H1 (cell line): ENCODE measurements around the gene CAST. TPM values are rescaled to one million over a fixed set of nuclear protein-coding genes. Genes with fewer than 3 reads are reported as not detected.

Experiments used
- CTCF ChIA-PET: fragments of 300-600 bp; sonication (Branson Sonifier 250); formaldehyde crosslinking; loops from one replicate; lab custom pipeline; 2021; ENCODE audit not compliant: partially characterized antibody; lab: Charles Lee
- POLR2A ChIA-PET: fragments of 300-600 bp; sonication (Branson Sonifier 250); formaldehyde crosslinking; loops from one replicate; lab custom pipeline; 2021; ENCODE audit warnings: inconsistent platforms; ENCODE audit not compliant: partially characterized antibody; lab: Charles Lee
- DNase-seq, 2 experiments: peaks; one replicate each; pipeline versions ENCODE4 v3.0.0 to v3.0.0-alpha.2; 2010 to 2022; ENCODE audit warnings: low spot score in 2 of 2, low read depth in 1 of 2, mixed read lengths in 1 of 2
- FAIRE-seq: peaks from 2 replicates; lab custom pipeline; 2011; peaks lifted over from hg19 to GRCh38; lab: Jason Lieb, UNC
- H2AFZ ChIP-seq: 2 replicates; pipeline ENCODE4 v1.8.1; 2012; ENCODE audit warnings: low read length, inconsistent platforms
- H2AK5ac ChIP-seq: 2 replicates; pipeline ENCODE4 v1.6.1; 2013; ENCODE audit warnings: low read depth, low read length
- H2BK120ac ChIP-seq: replicated peaks from 2 replicates; pipeline ENCODE3; 2013; ENCODE audit warnings: low read depth, low read length, inconsistent platforms
- H2BK12ac ChIP-seq: 2 replicates; pipeline ENCODE4 v1.6.1; 2013; ENCODE audit warnings: low read depth, low read length
- H2BK15ac ChIP-seq: 2 replicates; pipeline ENCODE4 v1.6.1; 2013; ENCODE audit warnings: low read length
- H2BK20ac ChIP-seq: 2 replicates; pipeline ENCODE4 v1.6.1; 2013; ENCODE audit warnings: low read length
- H2BK5ac ChIP-seq: 2 replicates; pipeline ENCODE4 v1.6.1; 2013; ENCODE audit warnings: low read depth, low read length
- H3K14ac ChIP-seq: 2 replicates; pipeline ENCODE4 v1.6.1; 2013; ENCODE audit warnings: inconsistent platforms; ENCODE audit not compliant: insufficient read length
- H3K18ac ChIP-seq: 2 replicates; pipeline ENCODE4 v1.6.1; 2013; ENCODE audit warnings: low read length; ENCODE audit errors: extremely low read depth
- H3K23ac ChIP-seq: 2 replicates; pipeline ENCODE4 v1.6.1; 2013; ENCODE audit warnings: inconsistent platforms; ENCODE audit not compliant: insufficient read length
- H3K23me2 ChIP-seq: 2 replicates; pipeline ENCODE4 v1.6.1; 2013; ENCODE audit warnings: low read depth, low read length
- H3K27ac ChIP-seq: 2 replicates; pipeline ENCODE4 v1.6.1; 2011; ENCODE audit warnings: low read depth, low read length, inconsistent platforms
- H3K27me3 ChIP-seq, 4 experiments: replicated peaks in 1 of 4; 1 replicate in 1 of 4; 2 replicates in 3 of 4; pipeline versions ENCODE4 v1.6.1 to v1.8.1; 2011 to 2013; ENCODE audit warnings: low read length in 3 of 4, mild to moderate bottlenecking in 3 of 4, inconsistent platforms in 2 of 4, mixed read lengths in 2 of 4, moderate library complexity in 1 of 4; ENCODE audit not compliant: control insufficient read depth in 3 of 4, insufficient read depth in 3 of 4; ENCODE audit errors: extremely low read depth in 1 of 4
- H3K36me3 ChIP-seq, 4 experiments: 2 replicates each; pipeline versions ENCODE4 v1.6.1 to v1.8.1; 2011 to 2013; ENCODE audit warnings: mild to moderate bottlenecking in 4 of 4, low read length in 3 of 4, moderate library complexity in 2 of 4, control low read depth in 1 of 4, inconsistent platforms in 1 of 4; ENCODE audit not compliant: insufficient read depth in 4 of 4, control insufficient read depth in 2 of 4
- H3K4ac ChIP-seq: replicated peaks from 2 replicates; pipeline ENCODE3; 2013; ENCODE audit warnings: low read length, low read depth, mixed read lengths, inconsistent platforms; ENCODE audit not compliant: insufficient read length
- H3K4me1 ChIP-seq, 4 experiments: replicated peaks in 1 of 4; 1 replicate in 1 of 4; 2 replicates in 3 of 4; pipeline versions ENCODE4 v1.6.1 to v1.8.1; 2011 to 2013; ENCODE audit warnings: low read length in 3 of 4, inconsistent platforms in 2 of 4, mixed read lengths in 1 of 4; ENCODE audit not compliant: insufficient read depth in 4 of 4, control insufficient read depth in 3 of 4
- H3K4me2 ChIP-seq, 2 experiments: 2 replicates each; pipeline versions ENCODE4 v1.6.1 to v1.8.1; 2011 to 2013; ENCODE audit warnings: low read depth in 2 of 2, low read length in 2 of 2, control low read depth in 1 of 2, inconsistent platforms in 1 of 2, mild to moderate bottlenecking in 1 of 2; ENCODE audit not compliant: insufficient read depth in 1 of 2
- H3K4me3 ChIP-seq, 4 experiments: fragments of 200-600, 300-600 bp in 1 of 4; sonication (generic), shearing (Covaris generic), sonication (Bioruptor Twin) in 1 of 4; 2 replicates each; pipeline versions ENCODE4 v1.5.1 to v1.8.1; 2011 to 2016; ENCODE audit warnings: low read length in 4 of 4, low read depth in 3 of 4, control low read depth in 2 of 4, inconsistent platforms in 2 of 4, mild to moderate bottlenecking in 2 of 4, mixed read lengths in 1 of 4, moderate library complexity in 1 of 4; ENCODE audit not compliant: insufficient read depth in 2 of 4; ENCODE audit errors: extremely low read depth in 1 of 4
- H3K56ac ChIP-seq: replicated peaks from 2 replicates; pipeline ENCODE3; 2013; ENCODE audit warnings: low read depth, mild to moderate bottlenecking, mixed read lengths, low read length, inconsistent platforms; ENCODE audit not compliant: insufficient read length
- H3K79me1 ChIP-seq: 2 replicates; pipeline ENCODE4 v1.6.1; 2013; ENCODE audit warnings: low read depth, low read length, control low read depth
- H3K79me2 ChIP-seq, 2 experiments: 2 replicates each; pipeline versions ENCODE4 v1.6.1 to v1.8.1; 2012 to 2013; ENCODE audit warnings: low read length in 2 of 2, mild to moderate bottlenecking in 2 of 2, inconsistent platforms in 1 of 2; ENCODE audit not compliant: insufficient read depth in 2 of 2, control insufficient read depth in 1 of 2
- H3K9ac ChIP-seq, 4 experiments: replicated peaks in 1 of 4; 1 replicate in 1 of 4; 2 replicates in 3 of 4; pipeline versions ENCODE4 v1.6.1 to v1.8.1; 2011 to 2013; ENCODE audit warnings: low read depth in 3 of 4, low read length in 3 of 4, control low read depth in 2 of 4, mild to moderate bottlenecking in 2 of 4, moderate library complexity in 2 of 4, inconsistent platforms in 1 of 4; ENCODE audit errors: extremely low read depth in 1 of 4
- H3K9me3 ChIP-seq, 2 experiments: 2 replicates each; pipeline versions ENCODE4 v1.6.1 to v1.8.1; 2012 to 2013; ENCODE audit warnings: mild to moderate bottlenecking in 2 of 2, moderate library complexity in 2 of 2, control low read depth in 1 of 2, inconsistent platforms in 1 of 2, low read depth in 1 of 2, low read length in 1 of 2, mixed read lengths in 1 of 2; ENCODE audit not compliant: insufficient read depth in 2 of 2
- H4K20me1 ChIP-seq, 2 experiments: replicated peaks in 1 of 2; 2 replicates each; pipeline versions ENCODE3 to v1.8.1; 2011 to 2013; ENCODE audit warnings: inconsistent platforms in 2 of 2, low read length in 2 of 2, mild to moderate bottlenecking in 1 of 2; ENCODE audit not compliant: insufficient read depth in 2 of 2, control insufficient read depth in 1 of 2
- H4K5ac ChIP-seq: 2 replicates; pipeline ENCODE4 v1.6.1; 2013; ENCODE audit warnings: low read length, low read depth, mixed read lengths, inconsistent platforms; ENCODE audit not compliant: insufficient read length
- H4K8ac ChIP-seq: 2 replicates; pipeline ENCODE4 v1.8.0; 2013; ENCODE audit warnings: mild to moderate bottlenecking, moderate library complexity, low read length, inconsistent platforms; ENCODE audit not compliant: insufficient read depth; ENCODE audit errors: extremely low read depth
- H4K91ac ChIP-seq: replicated peaks from 2 replicates; pipeline ENCODE3; 2013; ENCODE audit warnings: low read length, mixed read lengths, inconsistent platforms; ENCODE audit not compliant: insufficient read length
- ASH2L ChIP-seq: fragments of 200-600, 300-600 bp; sonication (generic); IDR thresholded peaks from one replicate; pipeline ENCODE4 v1.7.1; 2017; ENCODE audit warnings: low read length
- CEBPB ChIP-seq: IDR thresholded peaks from 2 replicates; pipeline ENCODE4 v1.6.1; 2012; ENCODE audit warnings: low read depth, low read length
- CTBP2 ChIP-seq: IDR thresholded peaks from 2 replicates; pipeline ENCODE4 v1.7.0; 2011; ENCODE audit warnings: borderline replicate concordance, mild to moderate bottlenecking, moderate library complexity, mixed read lengths, low read length; ENCODE audit not compliant: insufficient read depth, insufficient read length
- EZH2 ChIP-seq: fragments of 200-600 bp; sonication (generic); IDR thresholded peaks from 2 replicates; pipeline ENCODE4 v1.7.1; 2012; ENCODE audit warnings: low read depth, mild to moderate bottlenecking, moderate library complexity, low read length, inconsistent platforms; ENCODE audit not compliant: severe bottlenecking
- HDAC2 ChIP-seq, 2 experiments: fragments of 300-600 bp in 1 of 2; sonication (generic) in 1 of 2; IDR thresholded peaks; 2 replicates each; pipeline ENCODE4 v1.6.1; 2011 to 2012; ENCODE audit warnings: low read depth in 2 of 2, low read length in 2 of 2, mild to moderate bottlenecking in 2 of 2, moderate library complexity in 2 of 2, borderline replicate concordance in 1 of 2, inconsistent platforms in 1 of 2
- NRF1 ChIP-seq: IDR thresholded peaks from 2 replicates; pipeline ENCODE4 v1.6.1; 2011; ENCODE audit warnings: mild to moderate bottlenecking, low read depth, low read length, improper control_type of control experiment
- RBBP5 ChIP-seq: IDR thresholded peaks from 2 replicates; pipeline ENCODE4 v1.7.1; 2012; ENCODE audit warnings: low read depth, mild to moderate bottlenecking, inconsistent platforms, low read length, moderate library complexity, borderline replicate concordance
- SIN3A ChIP-seq, 2 experiments: IDR thresholded peaks in 1 of 2; conservative IDR thresholded peaks in 1 of 2; 2 replicates each; pipeline ENCODE4 v1.6.1; 2011 to 2012; ENCODE audit warnings: low read length in 2 of 2, improper control_type of control experiment in 1 of 2, low read depth in 1 of 2, mild to moderate bottlenecking in 1 of 2
- SIX5 ChIP-seq: IDR thresholded peaks from 2 replicates; pipeline ENCODE4 v1.6.1; 2011; ENCODE audit warnings: mild to moderate bottlenecking, low read depth, low read length
- SP4 ChIP-seq: IDR thresholded peaks from 2 replicates; pipeline ENCODE4 v1.6.1; 2012; ENCODE audit warnings: low read length, inconsistent platforms
- TAF7 ChIP-seq: optimal IDR thresholded peaks from 2 replicates; pipeline ENCODE3; 2011; ENCODE audit warnings: low read depth, mild to moderate bottlenecking, inconsistent platforms, low read length, moderate library complexity, borderline replicate concordance
- TBP ChIP-seq: IDR thresholded peaks from 2 replicates; pipeline ENCODE4 v1.6.1; 2011; ENCODE audit warnings: low read depth, low read length, improper control_type of control experiment
- WGBS, 2 experiments: shearing (Covaris generic) in 1 of 2; methylation state at CpG; one replicate each; pipeline versions ENCODE4 v1.1.6 to v1.1.7; 2013 to 2015; ENCODE audit warnings: low lambda C conversion rate in 2 of 2, mixed read lengths in 2 of 2, inconsistent platforms in 1 of 2, low coverage in 1 of 2, missing lambda C conversion rate in 1 of 2; ENCODE audit not compliant: insufficient replicate concordance in 2 of 2, insufficient coverage in 1 of 2, insufficient read length in 1 of 2; ENCODE audit errors: extremely low coverage in 1 of 2, missing lambda C conversion rate in 1 of 2; 5-methylcytosine and 5-hydroxymethylcytosine counted together
- polyA plus RNA-seq, 7 experiments: library from polyadenylated mRNA; depleted of rRNA in 3 of 7; stranded (reverse) in 5 of 7; unstranded in 2 of 7; fragments of >200 nt in 5 of 7; fragments of 200-250 nt in 2 of 7; gene quantifications; 1 replicate in 5 of 7; 2 replicates in 1 of 7; 4 replicates in 1 of 7; pipeline versions ENCODE4 v1.2.1 to v1.2.3, GENCODE V29; 2011 to 2013; ENCODE audit warnings: missing spikeins in 2 of 7, mixed read lengths in 2 of 7
- total RNA-seq: library from RNA; stranded (reverse); fragmentation: NEBNext Ultra II Directional; extraction: Animal tissue kit (Norgen Biotek cat#: 25700); gene quantifications from 2 replicates; pipeline ENCODE4 v1.2.1, GENCODE V29; 2021

Gene CAST
- total and polyA plus RNA-seq, 2 of the 8 experiments (the other 6 are each of a cell fraction or from before 2014, with no cell fraction given): 9.0 to 48.2 TPM

DNA sequence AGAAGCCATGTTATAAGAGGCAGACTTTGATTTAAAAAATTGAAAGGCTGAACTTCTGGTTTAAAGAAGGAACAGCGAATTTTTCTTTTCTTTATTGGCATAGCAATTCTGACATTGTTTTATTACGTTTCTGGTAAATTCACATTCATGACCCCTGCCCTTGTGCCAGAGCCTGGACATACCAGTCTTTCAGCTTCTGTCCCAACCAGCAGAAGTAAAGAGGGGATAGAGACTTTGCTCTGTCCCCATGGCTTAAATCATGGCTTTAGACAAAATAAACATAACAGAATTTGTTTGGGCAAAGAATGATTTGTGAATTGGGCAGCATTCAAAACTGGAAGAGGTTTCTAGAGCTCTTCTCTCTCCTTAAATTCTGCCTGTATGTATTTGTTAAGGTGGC lies 15.3 kb downstream of the CAST start:
- no peak overlapping the region for H2BK12ac ChIP-seq
- no peak overlapping the region for H2BK15ac ChIP-seq
- H2AFZ ChIP-seq: no peak overlapping the region
- H3K4me3 ChIP-seq: no peak overlapping the region
- H3K9me3 ChIP-seq: no peaks in the 10 kb centered on the region
- DNase-seq: no peak
- no peak overlapping the region for H2BK20ac ChIP-seq
- H3K18ac ChIP-seq: no peak overlapping the region
- no peak overlapping the region for H3K23ac ChIP-seq
- no peak overlapping the region for H3K56ac ChIP-seq
- H2BK5ac ChIP-seq: no peak overlapping the region
- no peak overlapping the region for H2AK5ac ChIP-seq
- H2BK120ac ChIP-seq: no peak overlapping the region
- no peaks in the 10 kb centered on the region for H3K4me1 ChIP-seq
- no peaks in the 10 kb centered on the region for H3K36me3 ChIP-seq
- H3K27me3 ChIP-seq: no peaks in the 10 kb centered on the region
- H3K14ac ChIP-seq: no peak overlapping the region
- no peak overlapping the region for H4K5ac ChIP-seq
- FAIRE-seq: no peak
- H3K23me2 ChIP-seq: no peaks in the 10 kb centered on the region
- ChIA-PET CTCF (interaction anchor here (1.4 kb wide), 1 partner anchor 63 kb away, joined by 3 read pairs; no protein-coding TSS in a partner anchor), POLR2A (no interaction called here)
- TF ChIP-seq NRF1 (no peak), SIN3A (conservative IDR thresholded peaks at IDR 0.05 in 1 of 2, IDR thresholded peaks at IDR 0.05 in 1 of 2; ENCODE audit: low read depth in 1 of 2, low read length in 2 of 2) (no peak), RBBP5 (no peak), SP4 (no peak), CEBPB (no peak), ASH2L (no peak), TBP (no peak), HDAC2 (IDR thresholded peaks at IDR 0.05; ENCODE audit: borderline replicate concordance in 1 of 2, low read depth in 2 of 2, low read length in 2 of 2) (no peak), EZH2 (no peak), CTBP2 (no peak), TAF7 (no peak), SIX5 (no peak)
- H3K9ac ChIP-seq: no peak overlapping the region
- H4K91ac ChIP-seq: no peak overlapping the region
- no peaks in the 10 kb centered on the region for H3K79me2 ChIP-seq
- H3K4ac ChIP-seq: no peak overlapping the region
- H4K8ac ChIP-seq: no peak overlapping the region
- H3K4me2 ChIP-seq: no peak overlapping the region
- peaks cover 0 to 2% of the 10 kb centered on the region in 2 experiments for H4K20me1 ChIP-seq
- 92% methylated on average over 2 of the region's 2 CpGs; no CpG with 5 or more reads in 1 of the 2 experiments for WGBS, 2 experiments
- H3K27ac ChIP-seq: no peak overlapping the region
- no peaks in the 10 kb centered on the region for H3K79me1 ChIP-seq
